Activated gamma-delta T cell treated with anti-CD3 and anti-CD28 coated beads, Interleukin-2, amount 50 U/mL, for 16 hours (primary cell): ENCODE data around the gene RAB9B.

Experiments used
- DNase-seq: peaks from one replicate; pipeline ENCODE4 v3.0.0-alpha.2; 2020; ENCODE audit warnings: low read depth

Gene RAB9B

DNA sequence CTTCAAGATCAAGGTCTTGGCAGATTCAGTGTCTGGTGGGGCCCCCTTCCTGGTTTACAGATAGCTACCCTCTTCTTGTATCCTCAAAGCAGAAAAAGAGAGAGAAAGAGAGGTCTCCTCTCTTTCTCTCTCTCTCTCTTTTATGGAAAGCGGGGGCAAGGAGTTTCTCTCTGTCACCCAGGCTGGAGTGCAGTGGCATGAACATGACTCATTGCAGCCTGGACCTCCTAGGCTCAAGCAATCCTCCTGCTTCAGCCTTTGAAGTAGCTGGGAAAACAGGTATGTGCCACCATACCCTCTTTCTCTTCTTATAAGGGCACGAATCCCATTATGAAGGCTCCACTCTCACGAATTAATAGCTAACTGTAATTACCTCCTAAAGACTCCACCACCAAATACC lies 20.2 kb downstream of the RAB9B start:
- no peak for DNase-seq

DNA sequence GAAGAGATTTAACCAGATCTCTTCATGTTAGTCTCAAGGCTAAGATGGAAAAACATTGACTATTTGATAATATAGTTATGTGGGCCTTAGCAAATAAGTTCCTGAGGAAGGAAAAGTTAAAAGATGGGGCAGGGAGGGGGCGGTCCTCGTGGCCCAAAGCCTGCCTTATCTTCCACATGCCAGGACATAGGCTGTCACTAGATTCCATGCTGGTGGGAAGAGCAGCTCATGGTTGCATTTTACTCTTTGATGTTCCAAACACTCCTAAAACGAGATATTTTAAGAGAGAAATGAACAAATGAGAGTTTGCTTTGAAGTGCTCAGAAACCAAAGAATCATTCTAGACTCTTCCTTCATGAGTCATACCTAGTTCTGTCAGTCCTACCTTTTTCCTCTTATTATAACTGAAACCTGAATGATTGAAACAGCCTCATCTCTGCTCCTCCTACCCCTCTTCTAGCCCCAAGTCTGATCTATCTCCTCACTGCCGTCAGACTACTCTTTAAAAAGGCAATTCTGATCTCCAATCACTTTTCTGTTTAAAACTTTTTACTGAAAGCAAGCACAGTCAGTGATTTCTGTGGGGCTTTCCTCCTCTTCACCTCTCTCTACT lies 25.1 kb downstream of the RAB9B start:
- DNase-seq = no peak

DNA sequence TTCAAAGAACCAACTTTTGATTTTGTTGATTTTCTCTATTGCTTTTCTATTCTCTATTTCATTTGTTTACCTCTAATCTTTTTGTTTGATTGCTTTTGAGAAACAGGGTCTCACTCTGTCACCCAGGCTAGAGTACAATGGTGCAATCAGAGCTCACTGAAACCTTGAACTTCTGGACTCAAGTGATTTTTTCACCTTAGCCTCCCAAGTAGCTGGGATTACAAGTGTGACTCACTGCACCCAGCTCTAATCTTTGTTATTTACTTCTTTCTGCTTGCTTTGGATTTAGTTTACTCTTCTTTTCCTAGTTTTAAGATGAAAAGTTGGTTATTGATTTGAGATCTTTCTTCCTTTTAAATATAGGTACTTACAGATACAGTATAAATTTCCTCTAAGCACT lies 26.2 kb downstream of the RAB9B start:
- DNase-seq = no peak

DNA sequence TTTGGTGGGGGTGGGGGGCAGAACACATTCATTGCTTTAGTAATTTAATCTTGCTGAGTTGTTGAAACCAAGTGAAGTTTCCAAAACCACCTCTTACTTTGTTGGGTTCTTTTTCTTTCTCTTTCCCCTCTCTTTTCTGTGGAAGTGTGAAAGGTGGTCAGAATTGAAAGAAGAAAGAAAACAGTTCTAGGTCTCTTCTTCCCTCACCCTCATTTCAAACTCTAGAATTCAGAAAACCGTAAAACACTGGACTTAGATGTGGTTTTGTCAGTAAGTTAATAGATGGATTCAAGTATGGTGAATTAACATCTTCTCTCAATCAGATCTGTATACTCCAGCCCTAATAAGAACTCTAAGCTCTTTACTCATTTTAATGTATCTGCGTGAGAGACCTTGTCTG lies 31.7 kb downstream of the RAB9B start:
- no peak for DNase-seq

DNA sequence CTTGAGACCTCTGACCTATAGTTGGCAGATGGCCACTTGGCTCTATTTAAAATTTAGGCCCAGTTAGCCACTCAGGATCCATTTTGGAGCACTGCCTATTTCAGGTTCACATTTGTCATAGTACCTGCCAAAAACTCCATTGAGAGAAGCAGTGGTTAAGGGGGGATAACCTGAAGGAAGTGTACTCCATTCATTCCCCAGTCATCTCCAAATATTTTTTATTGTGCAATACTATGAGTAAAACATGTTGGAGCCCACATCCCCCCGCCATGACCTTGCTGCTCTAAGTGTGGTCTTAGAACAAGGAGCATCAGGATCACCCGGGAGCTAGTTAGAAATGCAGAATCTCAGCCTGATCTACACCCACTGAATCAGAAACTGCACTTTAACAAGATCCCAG lies 34.4 kb downstream of the RAB9B start:
- no peak for DNase-seq

DNA sequence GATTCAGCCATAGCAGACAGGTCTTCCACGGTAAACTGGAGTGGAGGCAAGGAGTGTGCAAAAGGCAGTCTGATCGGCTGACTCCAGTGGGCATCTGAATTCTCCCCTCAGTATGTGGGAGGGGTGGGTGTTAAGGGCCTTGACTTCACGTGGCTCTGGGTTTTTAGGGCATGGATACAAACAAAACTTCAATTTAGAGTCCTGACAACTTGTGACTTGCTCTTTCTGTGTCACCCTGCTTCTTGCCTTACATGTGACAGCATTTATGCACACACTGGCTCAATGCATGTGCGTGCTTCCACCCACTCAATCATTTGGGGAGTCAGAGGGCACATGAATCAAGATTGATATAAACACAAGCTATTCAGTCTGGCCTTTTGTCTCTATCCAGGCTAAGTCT lies 37.9 kb downstream of the RAB9B start:
- DNase-seq = no peak

DNA sequence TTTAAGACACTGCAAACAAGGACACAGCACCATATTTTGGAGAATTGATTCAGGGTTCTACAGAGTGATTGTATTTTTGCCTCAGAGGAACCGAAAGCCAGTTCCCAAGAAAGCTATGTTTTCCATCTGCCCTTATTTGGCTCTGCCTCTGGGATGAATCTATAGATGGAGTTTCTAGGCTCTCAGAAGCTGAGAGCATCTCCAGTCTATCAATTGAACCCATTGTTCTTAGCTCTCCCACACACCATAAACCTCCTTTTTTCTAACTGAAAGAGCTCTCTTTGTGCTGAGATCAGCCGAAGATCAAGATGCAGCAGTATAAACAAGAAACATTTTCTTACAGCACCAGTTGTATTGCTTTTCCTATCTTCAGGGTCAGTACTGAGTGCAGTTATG lies 38.5 kb downstream of the RAB9B start:
- DNase-seq = no peak

DNA sequence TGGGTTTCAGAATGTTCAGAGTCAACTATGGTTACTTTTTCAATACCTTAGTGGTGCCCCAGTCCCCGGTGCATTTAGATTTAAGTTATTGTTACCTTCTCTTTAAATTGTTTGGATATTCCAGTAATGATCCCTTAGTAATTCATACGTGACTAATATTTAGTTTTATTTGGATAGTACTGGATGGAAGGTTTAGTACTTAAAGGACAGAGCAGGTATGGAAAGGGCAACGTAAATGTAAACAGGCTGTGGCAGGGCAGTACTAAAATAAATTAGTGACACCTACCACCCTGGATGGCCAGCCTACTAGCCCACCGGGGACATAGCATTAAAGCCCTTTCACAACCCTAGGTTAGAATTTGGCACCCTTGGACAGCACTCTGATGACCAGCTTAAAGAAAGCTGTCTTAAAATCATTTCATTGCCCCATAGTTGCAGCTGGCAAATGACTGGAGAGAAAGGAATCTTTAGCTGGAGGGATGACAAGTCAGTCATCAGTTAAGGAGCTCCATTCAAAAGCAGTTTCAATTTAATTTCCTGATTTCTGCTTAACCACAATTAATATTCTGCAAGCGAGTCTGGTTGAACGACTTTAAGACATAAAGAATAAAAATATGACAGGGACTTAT lies 39.0 kb downstream of the RAB9B start:
- DNase-seq = no peak

DNA sequence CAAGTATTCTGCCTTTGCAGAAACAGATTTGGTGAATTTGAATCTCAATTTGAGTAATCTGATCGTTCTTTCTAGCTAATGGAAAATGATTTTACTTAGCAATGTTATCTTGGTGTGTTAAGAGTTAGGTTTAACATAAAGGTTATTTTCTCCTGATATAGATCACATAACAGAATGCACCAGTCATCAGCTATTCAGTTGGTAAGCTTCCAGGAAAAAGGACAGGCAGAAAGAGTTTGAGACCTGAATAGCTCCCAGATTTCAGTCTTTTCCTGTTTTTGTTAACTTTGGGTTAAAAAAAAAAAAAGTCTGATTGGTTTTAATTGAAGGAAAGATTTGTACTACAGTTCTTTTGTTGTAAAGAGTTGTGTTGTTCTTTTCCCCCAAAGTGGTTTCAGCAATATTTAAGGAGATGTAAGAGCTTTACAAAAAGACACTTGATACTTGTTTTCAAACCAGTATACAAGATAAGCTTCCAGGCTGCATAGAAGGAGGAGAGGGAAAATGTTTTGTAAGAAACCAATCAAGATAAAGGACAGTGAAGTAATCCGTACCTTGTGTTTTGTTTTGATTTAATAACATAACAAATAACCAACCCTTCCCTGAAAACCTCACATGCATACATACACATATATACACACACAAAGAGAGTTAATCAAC lies 40.1 kb downstream of the RAB9B start:
- DNase-seq = no peak

DNA sequence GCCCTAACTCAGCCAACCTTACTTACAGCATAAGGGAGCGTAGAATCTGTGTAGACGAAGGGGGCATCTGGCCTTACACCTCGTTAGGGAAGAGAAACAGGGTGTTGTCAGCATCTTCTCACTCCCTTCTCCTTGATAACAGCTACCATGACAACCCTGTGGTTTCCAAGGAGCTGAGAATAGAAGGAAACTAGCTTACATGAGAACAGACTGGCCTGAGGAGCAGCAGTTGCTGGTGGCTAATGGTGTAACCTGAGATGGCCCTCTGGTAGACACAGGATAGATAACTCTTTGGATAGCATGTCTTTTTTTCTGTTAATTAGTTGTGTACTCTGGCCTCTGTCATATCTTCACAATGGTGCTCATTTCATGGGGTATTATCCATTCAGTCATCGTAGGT lies 40.8 kb downstream of the RAB9B start:
- DNase-seq = no peak

DNA sequence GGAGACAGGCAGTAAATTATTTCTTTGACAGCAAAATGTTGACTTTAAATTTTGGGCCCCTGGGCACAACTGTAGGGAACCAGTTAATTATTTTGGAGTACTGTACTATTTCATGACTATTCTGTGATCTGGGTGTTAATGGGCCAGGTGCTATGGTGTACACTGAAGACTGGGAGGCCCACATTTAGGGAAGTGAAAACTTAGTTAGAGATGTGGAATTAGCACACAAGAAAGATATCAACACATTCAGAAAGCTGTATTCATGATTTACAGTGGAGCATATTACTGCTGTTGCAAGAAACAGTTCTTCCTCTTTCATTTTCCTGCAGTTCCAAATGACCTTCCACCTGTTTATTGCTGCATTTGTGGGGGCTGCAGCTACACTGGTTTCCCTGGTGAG lies 43.1 kb downstream of the RAB9B start:
- no peak for DNase-seq

DNA sequence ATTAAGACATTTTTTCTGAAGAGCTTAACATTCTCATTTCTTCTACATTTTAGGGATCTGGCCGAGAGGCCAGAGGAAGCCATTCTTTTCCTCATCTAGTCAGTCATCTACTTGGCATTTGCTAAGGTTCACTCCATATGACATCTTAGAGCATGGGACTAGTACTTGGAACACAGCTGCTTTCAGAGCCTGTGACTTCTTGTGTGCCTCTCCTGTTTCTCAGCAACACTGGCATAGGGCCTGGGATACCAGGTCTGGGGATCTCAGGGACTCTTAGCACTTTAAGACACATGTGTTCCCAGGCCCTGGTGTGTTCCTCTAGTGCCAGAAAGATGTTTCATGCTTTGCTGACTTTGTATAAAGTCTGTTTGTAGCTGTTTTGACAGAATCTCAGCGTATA lies 48.1 kb downstream of the RAB9B start:
- DNase-seq = no peak

DNA sequence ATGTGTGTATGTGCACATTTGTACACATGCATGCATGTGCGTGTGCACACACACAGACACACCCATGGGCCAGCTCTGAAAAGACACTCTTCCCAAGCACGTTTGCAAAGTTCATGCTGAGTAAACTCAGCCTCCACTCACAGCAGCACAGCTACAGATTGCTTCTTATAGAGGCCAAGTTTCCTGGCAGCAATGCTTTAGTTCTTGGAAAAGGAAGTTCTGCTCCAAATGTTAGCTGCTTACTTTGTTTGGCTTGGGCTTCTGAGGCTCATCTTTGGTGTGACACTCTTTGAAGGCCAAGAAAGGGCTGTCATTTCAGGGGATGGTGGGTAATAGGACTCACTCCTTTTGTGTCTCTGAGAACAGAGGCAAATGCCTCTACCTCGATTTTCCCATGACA lies 48.9 kb downstream of the RAB9B start:
- DNase-seq = no peak

DNA sequence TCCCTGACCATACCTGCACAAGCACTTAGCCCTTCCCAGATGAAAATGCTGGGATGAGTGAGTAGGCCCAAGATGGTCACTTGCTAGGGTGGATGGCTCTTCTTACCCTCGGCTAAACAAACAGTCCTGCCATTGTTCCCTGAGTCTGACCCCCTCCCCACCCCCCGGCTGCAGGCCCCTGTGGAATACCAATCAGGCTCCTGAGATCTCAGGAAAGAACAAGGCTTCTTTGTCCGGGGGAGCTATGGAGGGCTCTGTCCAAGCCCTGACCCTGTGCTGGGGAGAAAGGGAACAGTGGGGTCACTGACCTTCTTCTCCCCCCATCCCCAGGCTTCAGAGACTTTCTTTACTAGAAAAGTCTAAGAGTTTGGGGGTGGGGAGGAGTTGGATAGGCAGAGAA lies 49.4 kb downstream of the RAB9B start:
- no peak for DNase-seq

DNA sequence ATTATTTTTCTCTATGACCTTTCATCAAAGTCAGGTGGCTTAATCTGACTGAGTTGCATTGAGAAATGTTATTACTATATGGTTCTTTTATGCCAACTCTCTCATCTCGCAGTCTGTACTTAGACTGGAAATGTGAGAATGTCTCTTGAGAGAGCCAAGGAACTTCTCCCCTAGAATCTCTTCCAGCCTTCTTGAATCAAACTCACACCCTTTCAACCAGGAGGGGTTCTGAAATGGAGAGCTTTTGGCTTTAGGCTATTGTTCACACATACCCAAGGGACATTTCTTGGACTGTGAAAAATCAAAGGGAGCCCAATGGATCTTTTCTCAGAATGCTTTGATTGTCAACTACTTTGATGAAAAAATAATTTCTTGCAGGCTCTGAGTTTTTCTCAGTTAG lies 50.4 kb downstream of the RAB9B start:
- no peak for DNase-seq

DNA sequence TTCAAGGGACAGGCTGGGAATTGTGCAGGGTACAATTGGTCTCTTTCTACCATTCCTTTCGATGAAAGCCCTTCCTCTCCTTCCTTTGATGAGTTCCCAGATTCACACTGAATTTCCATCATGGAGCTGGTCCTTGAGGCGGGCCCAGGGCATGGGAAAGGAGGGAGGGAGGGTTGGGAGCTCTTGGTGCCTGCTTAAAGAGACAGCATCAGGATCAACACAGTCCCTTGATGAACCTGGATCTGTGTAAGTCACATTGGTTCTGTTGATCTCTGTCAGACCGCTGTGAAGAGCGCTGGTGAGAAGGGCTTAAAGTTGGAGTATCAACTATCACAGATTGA lies 51.0 kb downstream of the RAB9B start:
- DNase-seq = no peak

DNA sequence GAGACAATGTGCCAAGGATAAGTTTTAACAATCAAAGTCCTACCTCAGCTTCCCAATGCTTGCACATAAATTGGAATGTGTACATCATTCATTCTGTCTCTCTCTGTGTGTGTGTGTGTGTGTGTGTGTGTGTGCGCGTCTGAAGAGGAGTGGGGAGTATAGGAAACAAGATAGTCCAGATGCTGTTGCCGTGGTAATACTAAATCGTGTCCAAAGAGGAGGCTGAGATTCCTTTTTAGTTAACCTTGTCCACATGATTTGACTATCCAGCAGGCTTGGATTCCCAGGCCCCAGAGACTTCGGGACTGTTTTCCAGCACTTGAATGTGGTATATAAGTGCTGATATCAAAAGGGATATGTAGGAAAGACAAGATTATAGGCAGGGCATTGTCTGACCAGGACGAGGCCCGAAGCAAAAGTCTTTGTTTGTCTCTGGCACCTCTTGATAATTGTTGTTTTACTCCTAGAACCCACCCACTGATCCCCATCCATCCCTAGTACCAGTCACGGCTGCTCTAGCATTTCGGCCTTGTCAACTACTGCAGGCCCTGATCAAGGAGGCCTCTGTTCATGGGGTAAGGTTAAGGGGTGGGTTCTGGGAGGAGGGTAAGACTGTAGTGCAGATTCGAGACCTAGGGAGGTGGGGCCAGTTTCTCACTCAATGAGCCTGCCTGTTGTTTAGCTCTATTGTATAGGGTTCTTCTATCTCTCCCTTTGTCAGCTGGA lies 51.6 kb downstream of the RAB9B start:
- no peak for DNase-seq

DNA sequence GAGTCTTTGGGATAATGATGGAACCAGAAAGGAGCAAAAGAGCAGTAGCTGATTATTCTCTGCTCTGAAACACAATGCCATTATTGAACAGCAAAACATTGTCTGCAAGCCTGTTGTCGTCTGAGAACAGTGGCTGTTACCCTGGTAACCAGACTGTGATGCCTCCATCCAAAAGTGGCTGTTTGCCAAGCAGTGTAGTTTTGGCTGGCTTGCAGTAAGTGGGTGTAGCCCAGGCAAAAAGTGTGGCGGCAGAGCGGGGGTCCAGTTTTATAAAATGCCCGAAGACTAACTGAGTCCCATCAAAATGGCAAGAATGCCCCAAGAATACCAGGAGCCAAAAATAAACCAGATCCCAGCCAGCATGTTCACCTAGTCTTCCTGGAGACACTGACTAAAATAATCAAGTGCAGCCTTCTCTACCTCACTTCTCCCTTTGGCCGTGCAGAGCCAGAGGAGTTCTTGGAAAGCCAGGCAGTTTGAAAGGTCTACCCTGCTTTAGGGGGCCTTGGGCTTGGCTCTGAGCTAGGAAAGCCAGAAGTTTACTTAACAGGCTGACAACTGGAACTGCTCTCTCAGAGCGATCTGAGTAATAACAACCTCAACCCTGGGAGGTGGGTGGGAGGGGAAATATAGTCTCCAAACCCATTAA lies 52.8 kb downstream of the RAB9B start:
- no peak for DNase-seq

DNA sequence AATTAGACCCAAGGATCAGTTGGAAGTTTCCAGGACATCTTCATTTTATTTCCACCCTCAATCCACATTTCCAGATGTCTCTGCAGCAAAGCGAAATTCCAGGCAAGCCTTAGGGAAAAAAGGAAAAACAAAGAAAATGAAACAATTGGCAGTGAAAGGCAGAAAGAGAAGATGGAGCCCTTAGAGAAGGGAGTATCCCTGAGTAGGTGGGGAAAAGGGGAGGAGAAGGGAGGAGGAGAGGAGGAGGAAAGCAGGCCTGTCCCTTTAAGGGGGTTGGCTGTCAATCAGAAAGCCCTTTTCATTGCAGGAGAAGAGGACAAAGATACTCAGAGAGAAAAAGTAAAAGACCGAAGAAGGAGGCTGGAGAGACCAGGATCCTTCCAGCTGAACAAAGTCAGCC lies 55.5 kb downstream of the RAB9B start, which contains the start of gene PLP1:
TSS of gene PLP1 (plus strand) at position 295 of the 400 bp plus-strand sequence. CDS start 156 bp downstream, outside the sequence.
- no peak for DNase-seq

DNA sequence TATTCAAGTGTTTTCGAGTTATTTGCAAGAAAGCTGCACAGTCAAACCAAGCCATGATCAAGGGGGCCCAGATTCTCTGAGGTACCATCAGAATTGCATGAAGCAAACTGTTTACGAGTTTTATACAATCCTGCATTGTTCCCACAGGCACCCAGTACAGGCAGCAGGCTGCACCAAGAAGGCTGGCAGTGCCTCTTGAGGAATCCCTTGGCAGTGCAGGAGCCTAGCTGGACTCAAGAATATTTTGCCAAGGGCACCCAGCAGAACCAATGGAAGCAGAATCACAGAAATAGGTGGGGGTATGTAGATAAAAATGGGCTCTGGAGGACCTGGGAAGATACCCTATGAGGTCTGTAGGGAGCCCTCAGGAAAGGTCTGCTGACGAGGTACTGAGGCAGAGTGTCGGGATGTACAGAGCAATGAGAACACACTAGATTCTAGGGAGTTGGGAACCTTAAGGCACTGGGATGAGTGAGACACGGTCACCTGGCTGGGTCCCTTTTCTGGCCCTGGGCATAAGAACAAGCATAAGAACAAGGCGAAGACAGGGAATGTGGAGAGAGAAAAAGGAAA lies 57.9 kb downstream of the RAB9B start:
- DNase-seq = no peak

DNA sequence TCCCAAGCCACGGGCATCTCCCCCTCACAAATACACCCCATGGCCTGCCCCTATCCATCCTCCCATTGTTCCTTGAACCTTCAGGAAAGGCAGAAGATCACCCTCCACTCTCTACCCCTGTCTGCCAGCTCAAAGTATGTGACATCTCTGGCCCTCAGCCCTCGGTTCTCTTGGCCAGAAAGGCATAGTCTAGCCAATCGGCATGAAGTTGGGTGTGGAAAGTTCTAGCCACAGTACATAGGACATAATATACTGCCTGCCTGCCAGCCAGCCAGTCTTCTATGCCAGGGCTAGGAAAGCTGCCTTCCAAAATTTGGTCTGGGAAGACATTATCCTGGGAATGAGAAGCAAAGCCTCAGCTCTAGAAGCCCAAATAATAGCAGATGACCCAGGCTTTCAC lies 58.6 kb downstream of the RAB9B start:
- DNase-seq = no peak
